ENCODE measurements around the gene BRF1.
A peak's percentile ranks its signal among the peaks of the same experiment; 100 is the strongest.

The BRF1 gene

GRCh38 chr14:105326891-105327694, 26.3 kb upstream of the BRF1 start:
- H3K4me3 ChIP-seq (replicated peaks in 1 of 2; ENCODE audit: low read depth in 2 of 2, low read length in 2 of 2) = no peak overlapping the region
- DNase-seq (ENCODE audit: low read depth in 2 of 2) = no peak
- TF ChIP-seq CTCF (IDR thresholded peaks at IDR 0.05; ENCODE audit: low read depth, low read length) = no peak

- no peak for DNase-seq (ENCODE audit: low read depth in 2 of 2)
- no peak overlapping the region for H3K4me3 ChIP-seq (replicated peaks in 1 of 2; ENCODE audit: low read depth in 2 of 2, low read length in 2 of 2)
- TF ChIP-seq CTCF (IDR thresholded peaks at IDR 0.05; ENCODE audit: low read depth, low read length) = no peak
These were observed 25.7 kb upstream of the BRF1 start for GRCh38 chr14:105326568-105326867.

- DNase-seq (ENCODE audit: low read depth in 2 of 2) = no peak
- no peak for TF ChIP-seq CTCF (IDR thresholded peaks at IDR 0.05; ENCODE audit: low read depth, low read length)
- no peak overlapping the region for H3K4me3 ChIP-seq (replicated peaks in 1 of 2; ENCODE audit: low read depth in 2 of 2, low read length in 2 of 2)
These were observed 25.1 kb upstream of the BRF1 start for GRCh38 chr14:105325716-105326567.

- H3K4me3 ChIP-seq (replicated peaks in 1 of 2; ENCODE audit: low read depth in 2 of 2, low read length in 2 of 2) = no peak overlapping the region
- DNase-seq (ENCODE audit: low read depth in 2 of 2) = no peak
- no peak for TF ChIP-seq CTCF (IDR thresholded peaks at IDR 0.05; ENCODE audit: low read depth, low read length)
These were observed 24.5 kb upstream of the BRF1 start for GRCh38 chr14:105325303-105325702.

GRCh38 chr14:105324871-105325270, 24.1 kb upstream of the BRF1 start:
- no peak for DNase-seq (ENCODE audit: low read depth in 2 of 2)
- H3K4me3 ChIP-seq (replicated peaks in 1 of 2; ENCODE audit: low read depth in 2 of 2, low read length in 2 of 2) = no peak overlapping the region
- TF ChIP-seq CTCF (IDR thresholded peaks at IDR 0.05; ENCODE audit: low read depth, low read length) = no peak

GRCh38 chr14:105324080-105324778, 23.4 kb upstream of the BRF1 start:
- no peak overlapping the region for H3K4me3 ChIP-seq (replicated peaks in 1 of 2; ENCODE audit: low read depth in 2 of 2, low read length in 2 of 2)
- no peak for TF ChIP-seq CTCF (IDR thresholded peaks at IDR 0.05; ENCODE audit: low read depth, low read length)
- DNase-seq (ENCODE audit: low read depth in 2 of 2) = peak in 1 of 2 donors; percentile 17
